ENCODE data around the gene SEMA3C. TPM values are rescaled to one million over a fixed set of nuclear protein-coding genes. Genes with fewer than 3 reads are reported as not detected.

SEMA3C gene
- 10 to 100 TPM; 23.3 to 30.4 (median 30.0) TPM for polyA plus RNA-seq (ENCODE audit: insufficient read length in 3 of 3)

- DNase-seq (ENCODE audit: low read depth in 3 of 3, low spot score in 2 of 3): peak; percentile 74 to 84 (median 82)
Measured at GRCh38 chr7:80918909-80919721, at the start of gene SEMA3C. TSS of gene SEMA3C (minus strand) at chr7:80919051. CDS start at chr7:80916781, 2,270 bp downstream.

- no peak for DNase-seq (ENCODE audit: low read depth in 3 of 3, low spot score in 2 of 3)
Measured at GRCh38 chr7:80968606-80969005, 49.8 kb upstream of the SEMA3C start.

- no peak for DNase-seq (ENCODE audit: low read depth in 3 of 3, low spot score in 2 of 3)
Measured at GRCh38 chr7:80967917-80968297, 49.1 kb upstream of the SEMA3C start.

DNA sequence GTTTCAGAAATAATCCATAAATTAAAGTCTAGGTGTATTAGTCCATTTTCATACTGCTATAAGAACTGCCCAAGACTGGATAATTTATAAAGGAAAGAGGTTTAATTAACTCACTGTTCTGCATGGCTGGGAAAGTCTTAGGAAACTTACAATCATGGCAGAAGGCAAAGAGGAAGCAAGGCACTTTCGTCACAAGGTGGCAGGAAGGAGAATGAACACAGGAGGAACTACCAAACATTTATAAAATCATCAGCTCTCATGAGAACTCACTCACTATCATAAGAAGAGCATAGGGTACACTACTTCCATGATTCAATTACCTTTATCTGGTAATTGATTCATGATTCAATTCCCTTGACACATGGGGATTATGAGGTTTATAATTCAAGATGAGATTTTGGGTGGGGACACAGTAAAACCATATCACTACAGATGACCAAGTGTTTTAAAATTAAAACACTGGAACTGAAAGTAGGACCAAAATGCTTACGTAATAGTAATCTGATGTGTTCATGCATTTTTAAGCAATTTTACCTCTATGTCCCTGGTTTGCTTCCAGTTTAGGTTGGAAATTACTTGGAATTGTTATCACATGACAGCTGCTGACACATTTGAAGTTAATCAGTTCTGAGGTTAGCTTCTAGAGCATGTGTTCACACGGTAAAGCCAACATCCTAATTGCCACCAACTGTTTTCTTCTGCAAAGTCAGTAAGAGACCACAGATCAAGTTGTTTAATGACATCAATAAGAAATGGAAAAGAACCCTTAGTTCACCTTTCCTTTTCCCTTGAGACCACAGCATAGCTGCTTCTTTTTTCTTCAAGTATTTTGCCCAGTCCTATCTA, 48.4 kb upstream of the SEMA3C start:
- DNase-seq (ENCODE audit: low read depth in 3 of 3, low spot score in 2 of 3): no peak

- DNase-seq (ENCODE audit: low read depth in 3 of 3, low spot score in 2 of 3): no peak
Measured at GRCh38 chr7:80960244-80960795, 41.5 kb upstream of the SEMA3C start.

- DNase-seq (ENCODE audit: low read depth in 3 of 3, low spot score in 2 of 3): no peak
Measured at GRCh38 chr7:80957226-80957777, 38.5 kb upstream of the SEMA3C start.

DNA sequence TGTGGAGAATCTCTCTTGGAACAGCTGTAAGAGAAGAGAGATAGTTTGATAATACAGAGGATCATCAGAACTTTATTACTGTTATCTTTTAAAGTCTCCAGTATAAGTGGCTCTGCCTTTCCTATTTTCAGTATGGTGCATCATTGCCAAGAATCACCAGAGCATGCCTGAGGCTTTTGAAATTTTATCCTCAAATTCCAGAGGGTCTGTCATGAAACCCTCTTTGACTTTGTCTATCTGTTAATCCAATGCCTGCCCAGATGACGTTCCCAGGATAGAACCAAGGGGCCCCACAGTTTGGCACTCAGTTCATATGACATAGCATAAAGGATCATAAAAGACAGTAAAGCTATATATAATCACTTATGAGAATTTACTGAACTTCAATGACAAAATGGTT, 35.3 kb upstream of the SEMA3C start:
- DNase-seq (ENCODE audit: low read depth in 3 of 3, low spot score in 2 of 3): no peak

- no peak for DNase-seq (ENCODE audit: low read depth in 3 of 3, low spot score in 2 of 3)
Measured at GRCh38 chr7:80950550-80950967, 31.7 kb upstream of the SEMA3C start.

DNA sequence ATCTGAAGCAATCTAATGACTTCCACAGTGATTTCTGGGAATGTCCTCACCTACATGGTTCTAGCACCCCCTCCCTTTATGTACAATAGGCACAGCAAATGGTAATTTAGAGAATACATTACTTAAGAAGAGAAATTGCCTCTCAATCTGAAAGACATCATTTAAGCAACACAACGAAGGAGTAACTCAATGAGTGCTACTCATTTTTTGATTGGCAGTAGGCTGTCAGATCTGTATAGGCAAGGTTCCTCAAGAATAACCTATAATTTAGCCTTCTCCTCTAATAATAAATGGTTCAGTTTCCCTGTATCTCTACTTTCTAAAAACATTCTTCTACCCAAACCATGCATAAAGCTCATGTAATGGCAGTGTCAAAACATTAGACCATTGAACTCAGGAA, 30.6 kb upstream of the SEMA3C start:
- DNase-seq (ENCODE audit: low read depth in 3 of 3, low spot score in 2 of 3): no peak

DNA sequence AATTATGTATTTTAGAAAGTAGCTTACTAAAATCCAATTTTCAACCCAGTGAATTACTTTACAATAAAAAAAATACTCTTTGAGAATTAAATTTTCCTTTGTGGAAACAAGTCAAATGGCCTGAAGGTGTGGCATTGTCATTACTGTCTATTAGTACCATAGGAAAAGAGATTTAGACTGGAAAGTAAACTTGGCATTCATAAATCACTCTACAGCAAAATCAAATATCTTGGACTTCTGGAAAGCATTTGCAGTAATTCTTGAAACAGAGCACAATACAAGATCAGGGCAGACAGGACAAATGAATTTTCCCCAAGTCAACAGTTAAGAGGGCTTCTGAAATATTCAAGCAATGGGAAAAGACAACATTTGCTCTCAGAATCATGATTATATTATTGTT, 28.0 kb upstream of the SEMA3C start:
- no peak for DNase-seq (ENCODE audit: low read depth in 3 of 3, low spot score in 2 of 3)

- DNase-seq (ENCODE audit: low read depth in 3 of 3, low spot score in 2 of 3): no peak
Measured at GRCh38 chr7:80945976-80946375, 27.1 kb upstream of the SEMA3C start.

- no peak for DNase-seq (ENCODE audit: low read depth in 3 of 3, low spot score in 2 of 3)
Measured at GRCh38 chr7:80943342-80943741, 24.5 kb upstream of the SEMA3C start.

DNA sequence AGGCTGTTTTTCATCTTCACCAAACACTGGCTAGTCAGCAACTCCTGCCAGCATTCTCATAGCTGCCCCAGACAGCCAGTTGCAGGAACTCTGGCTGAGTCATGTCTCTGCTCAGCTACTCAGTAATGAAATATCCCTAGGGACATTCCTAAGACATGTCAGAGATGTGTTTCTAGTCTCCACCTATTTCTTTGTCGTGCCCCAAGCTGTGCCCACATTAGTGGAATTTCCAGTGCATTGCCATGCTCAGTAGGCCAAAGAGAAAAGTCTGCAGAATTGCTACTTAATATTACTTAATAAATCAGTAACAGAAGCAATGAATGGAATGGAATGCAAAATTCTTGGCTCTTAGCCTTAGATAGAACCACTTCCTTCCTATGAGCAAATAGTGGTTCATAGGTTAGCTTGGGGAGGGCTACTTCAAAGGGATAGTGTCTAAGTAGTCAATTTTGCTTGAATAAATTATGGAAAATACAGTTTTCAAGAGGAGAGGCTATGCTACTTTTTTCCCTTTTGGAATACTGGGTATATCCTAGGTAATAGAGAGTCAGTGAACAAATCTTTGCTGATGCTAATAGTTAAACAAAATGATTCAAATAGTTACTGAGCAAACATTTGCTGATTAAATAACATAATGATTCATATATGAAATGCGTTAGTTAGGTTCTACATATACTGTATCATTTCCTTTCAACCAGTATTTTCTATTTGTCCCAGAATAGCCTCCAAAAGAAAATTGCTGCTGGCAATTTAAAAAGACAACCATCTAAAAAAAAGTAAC, 23.6 kb upstream of the SEMA3C start:
- no peak for DNase-seq (ENCODE audit: low read depth in 3 of 3, low spot score in 2 of 3)

- no peak for DNase-seq (ENCODE audit: low read depth in 3 of 3, low spot score in 2 of 3)
Measured at GRCh38 chr7:80941208-80941758, 22.4 kb upstream of the SEMA3C start.

DNA sequence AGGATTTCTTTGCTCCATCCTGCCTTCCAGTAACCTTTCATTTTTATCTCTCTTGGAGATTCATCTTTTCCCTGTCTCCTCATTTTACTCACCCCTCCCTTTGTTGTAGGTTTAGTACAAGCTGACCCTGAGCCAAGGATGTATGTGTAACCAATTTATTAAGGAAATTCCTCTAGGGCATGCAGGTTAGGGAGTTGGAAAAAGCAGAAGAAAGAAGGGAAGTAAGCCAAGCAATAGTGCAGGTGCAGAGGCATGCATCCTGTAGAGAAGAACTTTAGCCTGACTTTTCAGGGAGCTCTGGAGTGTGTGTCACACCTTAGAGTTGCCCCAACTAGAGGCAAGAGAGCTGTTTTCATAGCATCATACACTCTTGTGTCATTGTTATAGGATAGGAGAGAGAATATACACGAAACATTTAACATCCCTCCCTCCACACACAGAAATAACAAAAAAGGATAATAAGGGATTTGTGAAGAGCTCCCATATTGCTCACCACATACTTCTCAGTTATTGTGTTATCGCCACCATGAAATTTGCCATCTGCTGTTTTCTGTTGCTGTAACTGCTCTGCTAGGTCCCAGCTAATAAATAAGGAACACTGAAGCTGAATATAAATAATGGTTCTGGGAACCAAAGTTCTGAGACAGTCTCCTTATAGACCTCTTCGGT, 21.8 kb upstream of the SEMA3C start:
- DNase-seq (ENCODE audit: low read depth in 3 of 3, low spot score in 2 of 3): no peak

- DNase-seq (ENCODE audit: low read depth in 3 of 3, low spot score in 2 of 3): no peak
Measured at GRCh38 chr7:80937336-80937735, 18.5 kb upstream of the SEMA3C start.

GRCh38 chr7:80935991-80936780, 17.3 kb upstream of the SEMA3C start:
- DNase-seq (ENCODE audit: low read depth in 3 of 3, low spot score in 2 of 3): no peak

DNA sequence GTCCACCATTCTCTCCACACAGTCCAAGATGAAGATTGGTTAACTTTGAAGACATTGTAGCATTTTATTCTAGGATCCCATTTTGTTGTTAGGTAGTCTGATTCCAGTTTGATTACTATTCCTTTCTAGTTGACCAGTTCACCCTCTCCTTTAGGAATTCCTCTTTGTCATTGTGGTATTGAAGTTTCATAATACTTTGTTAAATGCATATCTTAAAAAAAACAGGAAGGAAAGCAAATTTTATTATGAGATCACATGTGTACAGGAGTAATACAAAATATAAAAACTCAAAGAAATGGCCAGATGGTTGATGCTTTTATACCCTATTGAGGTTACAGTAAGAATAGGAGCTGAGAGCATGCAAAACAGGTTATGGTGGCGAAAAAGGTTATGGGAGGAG, 15.5 kb upstream of the SEMA3C start:
- no peak for DNase-seq (ENCODE audit: low read depth in 3 of 3, low spot score in 2 of 3)

- DNase-seq (ENCODE audit: low read depth in 3 of 3, low spot score in 2 of 3): no peak
Measured at GRCh38 chr7:80932536-80932935, 13.7 kb upstream of the SEMA3C start.

Data from right renal cortex interstitium (tissue), 3 donors.